ENCODE data around the gene NTSR2. TPM values are rescaled to one million over a fixed set of nuclear protein-coding genes. Genes with fewer than 3 reads are reported as not detected.

The NTSR2 gene
- total RNA-seq, 1 donor from 2014 or later: not detected

DNA sequence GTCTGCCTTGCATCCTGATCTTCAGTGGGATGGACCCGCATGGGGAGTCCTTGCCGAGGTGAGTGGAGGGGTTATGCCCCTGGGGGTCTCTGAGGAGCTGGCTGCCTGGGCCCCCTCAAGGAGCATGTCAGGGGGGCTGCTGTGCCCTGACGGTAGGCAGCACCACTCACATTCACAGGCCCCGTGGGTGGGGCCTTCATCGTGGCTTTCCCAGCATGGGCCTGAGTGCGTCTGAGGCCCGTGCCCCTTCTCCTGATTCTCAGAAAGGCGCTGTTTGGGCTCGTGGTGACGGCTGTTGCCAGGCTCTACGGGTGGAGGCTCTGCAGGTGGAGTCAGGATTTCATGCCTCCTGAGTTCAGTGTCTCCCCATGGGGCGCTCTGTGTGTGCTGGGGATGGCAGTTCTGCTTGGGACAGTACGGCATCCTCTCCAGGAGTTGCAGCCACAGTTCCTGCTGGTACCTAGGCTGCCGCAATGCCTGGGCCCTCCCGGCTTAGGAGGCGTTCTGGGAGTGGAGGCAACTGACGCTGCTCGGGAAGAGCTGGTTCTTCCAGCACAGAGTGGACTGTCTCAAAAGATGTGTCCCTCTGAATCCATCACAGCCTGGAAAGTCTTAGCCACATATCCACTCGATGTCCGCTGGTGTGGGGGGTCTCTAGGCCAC is 57.3 kb downstream of the NTSR2 start:
- Mint-ChIP-seq H3K27ac (no peak overlapping the region), H3K9me3 (no peaks in the 10 kb centered on the region), H3K36me3 (peaks cover 53% of the 10 kb centered on the region), H3K27me3 (ENCODE audit: insufficient read depth, low read depth) (peaks cover 11% of the 10 kb centered on the region), H3K4me1 (peaks cover 3% of the 10 kb centered on the region), H3K4me3 (no peak overlapping the region)
- Histone ChIP-seq H3K36me3 (no peaks in the 10 kb centered on the region), H3K9ac (no peak overlapping the region), H2AFZ (replicated peaks) (no peak overlapping the region), H3K27me3 (no peaks in the 10 kb centered on the region), H4K20me1 (ENCODE audit: low read depth) (peaks cover 4% of the 10 kb centered on the region), H3F3A (ENCODE audit: low read depth) (no peaks in the 10 kb centered on the region), H3K27ac (no peak overlapping the region), H3K4me3 (no peak overlapping the region), H3K79me2 (ENCODE audit: low read depth) (no peaks in the 10 kb centered on the region), H3K4me1 (no peaks in the 10 kb centered on the region), H3K4me2 (no peak overlapping the region), H3K9me3 (ENCODE audit: low read depth) (no peaks in the 10 kb centered on the region)
- TF ChIP-seq EZH2phosphoT487 (IDR thresholded peaks at IDR 0.05): no peak
- no peak for TF ChIP-seq EZH2 (IDR thresholded peaks at IDR 0.05)
- TF ChIP-seq, protein P1, sequence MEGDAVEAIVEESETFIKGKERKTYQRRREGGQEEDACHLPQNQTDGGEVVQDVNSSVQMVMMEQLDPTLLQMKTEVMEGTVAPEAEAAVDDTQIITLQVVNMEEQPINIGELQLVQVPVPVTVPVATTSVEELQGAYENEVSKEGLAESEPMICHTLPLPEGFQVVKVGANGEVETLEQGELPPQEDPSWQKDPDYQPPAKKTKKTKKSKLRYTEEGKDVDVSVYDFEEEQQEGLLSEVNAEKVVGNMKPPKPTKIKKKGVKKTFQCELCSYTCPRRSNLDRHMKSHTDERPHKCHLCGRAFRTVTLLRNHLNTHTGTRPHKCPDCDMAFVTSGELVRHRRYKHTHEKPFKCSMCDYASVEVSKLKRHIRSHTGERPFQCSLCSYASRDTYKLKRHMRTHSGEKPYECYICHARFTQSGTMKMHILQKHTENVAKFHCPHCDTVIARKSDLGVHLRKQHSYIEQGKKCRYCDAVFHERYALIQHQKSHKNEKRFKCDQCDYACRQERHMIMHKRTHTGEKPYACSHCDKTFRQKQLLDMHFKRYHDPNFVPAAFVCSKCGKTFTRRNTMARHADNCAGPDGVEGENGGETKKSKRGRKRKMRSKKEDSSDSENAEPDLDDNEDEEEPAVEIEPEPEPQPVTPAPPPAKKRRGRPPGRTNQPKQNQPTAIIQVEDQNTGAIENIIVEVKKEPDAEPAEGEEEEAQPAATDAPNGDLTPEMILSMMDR (IDR thresholded peaks at IDR 0.05): no peak
- no peak for DNase-seq (ENCODE audit: low spot score)

DNA sequence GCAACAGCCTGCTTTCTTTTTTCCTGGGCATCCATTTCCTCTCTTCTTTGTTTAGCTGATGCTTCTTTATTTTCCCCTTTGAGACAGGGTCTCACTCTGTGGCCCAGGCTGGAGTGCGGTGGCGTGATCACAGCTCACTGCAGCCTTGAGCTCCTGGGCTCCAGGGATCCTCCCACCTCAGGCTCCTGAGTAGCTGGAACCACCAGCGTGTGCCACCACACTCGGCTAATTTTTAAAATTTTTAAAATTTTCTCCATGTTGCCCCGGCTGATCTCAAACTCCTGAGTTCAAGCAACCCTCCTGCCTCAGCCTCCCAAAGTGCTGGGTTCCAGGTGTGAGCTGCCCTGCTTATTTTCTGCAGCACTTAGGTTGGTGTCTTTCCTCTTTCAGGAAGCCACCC is 58.7 kb downstream of the NTSR2 start:
- Mint-ChIP-seq H3K9me3 (no peaks in the 10 kb centered on the region), H3K27me3 (ENCODE audit: insufficient read depth, low read depth) (peaks cover 11% of the 10 kb centered on the region), H3K27ac (no peak overlapping the region), H3K36me3 (peaks cover 46% of the 10 kb centered on the region), H3K4me1 (no peaks in the 10 kb centered on the region), H3K4me3 (no peak overlapping the region)
- no peak for DNase-seq (ENCODE audit: low spot score)
- H3K4me2 ChIP-seq: no peak overlapping the region
- no peaks in the 10 kb centered on the region for H3K9me3 ChIP-seq (ENCODE audit: low read depth)
- H3K36me3 ChIP-seq: peaks cover 2% of the 10 kb centered on the region
- H3K4me3 ChIP-seq: no peak overlapping the region
- H3K4me1 ChIP-seq: no peaks in the 10 kb centered on the region
- no peak overlapping the region for H2AFZ ChIP-seq (replicated peaks)
- no peak overlapping the region for H3K9ac ChIP-seq
- H3K27ac ChIP-seq: no peak overlapping the region
- H3F3A ChIP-seq (ENCODE audit: low read depth): no peaks in the 10 kb centered on the region
- H3K27me3 ChIP-seq: no peaks in the 10 kb centered on the region
- no peaks in the 10 kb centered on the region for H3K79me2 ChIP-seq (ENCODE audit: low read depth)
- H4K20me1 ChIP-seq (ENCODE audit: low read depth): peaks cover 4% of the 10 kb centered on the region
- TF ChIP-seq, protein P1 (IDR thresholded peaks at IDR 0.05): no peak
- no peak for TF ChIP-seq EZH2 (IDR thresholded peaks at IDR 0.05)
- no peak for TF ChIP-seq EZH2phosphoT487 (IDR thresholded peaks at IDR 0.05)

DNA sequence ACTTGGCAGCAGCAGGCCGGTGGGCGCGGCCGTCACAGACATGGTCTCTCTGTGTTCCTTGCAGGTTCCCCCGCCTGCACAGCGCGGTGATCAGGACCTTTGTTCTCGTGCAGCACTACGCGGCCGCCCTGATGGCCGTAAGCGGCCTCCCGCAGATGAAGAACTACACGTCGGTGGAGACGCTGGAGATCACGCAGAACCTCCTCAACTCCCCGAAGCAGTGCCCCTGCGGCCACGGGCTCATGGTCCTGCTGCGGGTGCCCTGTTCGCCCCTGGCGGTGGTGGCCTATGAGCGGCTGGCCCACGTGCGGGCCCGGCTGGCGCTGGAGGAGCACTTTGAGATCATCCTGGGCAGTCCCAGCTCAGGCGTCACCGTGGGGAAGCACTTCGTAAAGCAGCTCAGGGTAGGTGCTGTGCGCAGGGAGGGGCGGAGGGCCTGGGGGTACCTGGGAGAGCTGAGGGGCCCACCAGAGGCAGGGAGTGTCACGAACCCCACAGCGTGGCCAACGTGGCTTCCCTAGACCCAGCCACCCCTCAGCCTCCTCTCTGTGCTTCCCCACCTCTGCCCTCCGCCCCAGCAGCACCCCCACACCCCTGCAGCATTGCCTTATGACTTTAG is 59.3 kb downstream of the NTSR2 start:
- H3K79me2 ChIP-seq (ENCODE audit: low read depth): no peaks in the 10 kb centered on the region
- no peak overlapping the region for H3K9ac ChIP-seq
- H3K27ac ChIP-seq: no peak overlapping the region
- Mint-ChIP-seq H3K27ac (no peak overlapping the region), H3K36me3 (peaks cover 46% of the 10 kb centered on the region), H3K4me3 (no peak overlapping the region), H3K27me3 (ENCODE audit: insufficient read depth, low read depth) (peaks cover 11% of the 10 kb centered on the region), H3K4me1 (no peaks in the 10 kb centered on the region), H3K9me3 (no peaks in the 10 kb centered on the region)
- no peaks in the 10 kb centered on the region for H3K4me1 ChIP-seq
- no peak overlapping the region for H2AFZ ChIP-seq (replicated peaks)
- H3K4me2 ChIP-seq: no peak overlapping the region
- no peaks in the 10 kb centered on the region for H3K27me3 ChIP-seq
- TF ChIP-seq EZH2phosphoT487 (IDR thresholded peaks at IDR 0.05) (no peak), EZH2 (IDR thresholded peaks at IDR 0.05) (no peak)
- TF ChIP-seq, protein P1 (IDR thresholded peaks at IDR 0.05): no peak
- no peaks in the 10 kb centered on the region for H3K9me3 ChIP-seq (ENCODE audit: low read depth)
- H3K36me3 ChIP-seq: peaks cover 5% of the 10 kb centered on the region
- no peaks in the 10 kb centered on the region for H3F3A ChIP-seq (ENCODE audit: low read depth)
- no peak overlapping the region for H3K4me3 ChIP-seq
- H4K20me1 ChIP-seq (ENCODE audit: low read depth): peaks cover 2% of the 10 kb centered on the region
- no peak for DNase-seq (ENCODE audit: low spot score)

Other genes starting within 250 kb of the NTSR2 start
- gene E2F6, start 204.0 kb downstream of the NTSR2 start, total RNA-seq (ENCODE audit: low replicate concordance): 29.4 and 36.3 TPM in 2 replicates
- 30.8 and 33.2 TPM in 2 replicates for gene GREB1, start 136.2 kb downstream of the NTSR2 start, total RNA-seq (ENCODE audit: low replicate concordance)
- 18.0 and 22.9 TPM in 2 replicates for gene LPIN1, start 76.4 kb upstream of the NTSR2 start, total RNA-seq (ENCODE audit: low replicate concordance)

Measured in neural progenitor cell (in vitro differentiated cells).